IMR-90 (cell line): ENCODE results near the gene SPEF2. TPM values are rescaled to one million over a fixed set of nuclear protein-coding genes. Genes with fewer than 3 reads are reported as not detected.
A peak's percentile ranks its signal among the peaks of the same experiment; 100 is the strongest.

ENCODE experiments used
- ATAC-seq: fragments of 200-7000 bp; cut with Tn5 transposase; 2 replicates; pipeline ENCODE4 v1.9.1; 2020; ENCODE audit warnings: low read depth, mild to moderate bottlenecking, moderate library complexity
- BruUV-seq: library from RNA; stranded (reverse); fragments of 400-500 nt; replicated peaks from 2 replicates; lab custom pipeline; 2021; lab: Mats Ljungman, UMichigan
- CTCF ChIA-PET: fragments of 300-600 bp; formaldehyde crosslinking; extraction: SDS; loops from one replicate; lab custom pipeline; 2021; ENCODE audit warnings: antibody characterized with exemption; lab: Yijun Ruan, JAX
- POLR2A ChIA-PET: fragments of 300-600 bp; sonication (Branson Sonifier 250); formaldehyde crosslinking; loops from one replicate; lab custom pipeline; 2022; ENCODE audit warnings: antibody characterized with exemption; ENCODE audit not compliant: unreplicated experiment; lab: Charles Lee
- DNase-seq: peaks from one replicate; pipeline ENCODE4 v3.0.0; 2013
- H2AFZ ChIP-seq: replicated peaks from 2 replicates; pipeline ENCODE3; 2013; ENCODE audit warnings: low read length, mild to moderate bottlenecking; ENCODE audit not compliant: poor library complexity
- H2AK5ac ChIP-seq: 2 replicates; pipeline ENCODE4 v1.6.1; 2013; ENCODE audit warnings: low read depth, low read length, inconsistent platforms
- H2AK9ac ChIP-seq: replicated peaks from 2 replicates; pipeline ENCODE3; 2013; ENCODE audit warnings: mild to moderate bottlenecking, low read depth, low read length, moderate library complexity; ENCODE audit not compliant: poor library complexity
- H2BK120ac ChIP-seq: 2 replicates; pipeline ENCODE4 v1.6.1; 2013; ENCODE audit warnings: low read depth, low read length, inconsistent platforms
- H2BK15ac ChIP-seq: 3 replicates; pipeline ENCODE4 v1.6.1; 2013; ENCODE audit warnings: low read depth, low read length, inconsistent platforms
- H2BK20ac ChIP-seq: 2 replicates; pipeline ENCODE4 v1.6.1; 2013; ENCODE audit warnings: low read depth, mild to moderate bottlenecking, inconsistent platforms, low read length, moderate library complexity
- H2BK5ac ChIP-seq: 2 replicates; pipeline ENCODE4 v1.6.1; 2013; ENCODE audit warnings: mild to moderate bottlenecking, low read depth, low read length, inconsistent platforms; ENCODE audit not compliant: poor library complexity, severe bottlenecking
- H3K14ac ChIP-seq: replicated peaks from 2 replicates; pipeline ENCODE4 v1.6.1; 2013; ENCODE audit warnings: low read depth, low read length, inconsistent platforms
- H3K18ac ChIP-seq: 2 replicates; pipeline ENCODE4 v1.6.1; 2013; ENCODE audit warnings: low read depth, low read length, control low read depth
- H3K23ac ChIP-seq: 2 replicates; pipeline ENCODE4 v1.6.1; 2013; ENCODE audit warnings: low read depth, low read length, inconsistent platforms
- H3K27ac ChIP-seq: 2 replicates; pipeline ENCODE4 v1.5.1; 2013; ENCODE audit warnings: mild to moderate bottlenecking, control low read depth, low read length; ENCODE audit not compliant: insufficient read depth
- H3K27me3 ChIP-seq: 2 replicates; pipeline ENCODE4 v1.6.1; 2013; ENCODE audit warnings: low read length; ENCODE audit not compliant: control insufficient read depth, insufficient read depth
- H3K36me3 ChIP-seq: 2 replicates; pipeline ENCODE4 v1.6.1; 2013; ENCODE audit warnings: low read length, mixed read lengths; ENCODE audit not compliant: control insufficient read depth, insufficient read depth
- H3K4ac ChIP-seq: 2 replicates; pipeline ENCODE4 v1.6.1; 2013; ENCODE audit warnings: low read depth, low read length, inconsistent platforms
- H3K4me1 ChIP-seq: 2 replicates; pipeline ENCODE4 v1.6.1; 2013; ENCODE audit warnings: low read length, mixed read lengths; ENCODE audit not compliant: control insufficient read depth, insufficient read depth
- H3K4me2 ChIP-seq: 2 replicates; pipeline ENCODE4 v1.6.1; 2013; ENCODE audit warnings: low read depth, mild to moderate bottlenecking, control low read depth, low read length, moderate library complexity
- H3K4me3 ChIP-seq: 2 replicates; pipeline ENCODE4 v1.5.1; 2013; ENCODE audit warnings: low read depth, mild to moderate bottlenecking, control low read depth, low read length, moderate library complexity; ENCODE audit not compliant: insufficient read depth
- H3K56ac ChIP-seq: 2 replicates; pipeline ENCODE4 v1.6.1; 2013; ENCODE audit warnings: low read length, inconsistent platforms; ENCODE audit not compliant: insufficient read depth; ENCODE audit errors: extremely low read depth
- H3K79me1 ChIP-seq, 2 experiments: 2 replicates each; pipeline ENCODE4 v1.6.1; 2013; ENCODE audit warnings: low read length in 2 of 2, inconsistent platforms in 1 of 2, low read depth in 1 of 2
- H3K9ac ChIP-seq: 2 replicates; pipeline ENCODE4 v1.6.1; 2013; ENCODE audit warnings: low read depth, low read length, control low read depth
- H3K9me1 ChIP-seq: 2 replicates; pipeline ENCODE4 v1.6.1; 2013; ENCODE audit warnings: low read length, inconsistent platforms; ENCODE audit not compliant: insufficient read depth
- H3K9me3 ChIP-seq: 2 replicates; pipeline ENCODE4 v1.6.1; 2013; ENCODE audit warnings: low read length; ENCODE audit not compliant: control insufficient read depth, insufficient read depth
- H4K20me1 ChIP-seq: 2 replicates; pipeline ENCODE4 v1.6.1; 2013; ENCODE audit warnings: low read length, inconsistent platforms; ENCODE audit not compliant: insufficient read depth
- H4K5ac ChIP-seq: 2 replicates; pipeline ENCODE4 v1.6.1; 2013; ENCODE audit warnings: mild to moderate bottlenecking, low read depth, low read length, control low read depth
- H4K8ac ChIP-seq, 2 experiments: 2 replicates each; pipeline ENCODE4 v1.6.1; 2013; ENCODE audit warnings: low read depth in 2 of 2, low read length in 2 of 2, control low read depth in 1 of 2, inconsistent platforms in 1 of 2
- H4K91ac ChIP-seq: 2 replicates; pipeline ENCODE4 v1.6.1; 2013; ENCODE audit warnings: low read depth, low read length, inconsistent platforms; ENCODE audit not compliant: insufficient read depth
- CHD1 ChIP-seq: IDR thresholded peaks from 2 replicates; pipeline ENCODE4 v1.6.1; 2012; ENCODE audit warnings: low read depth, low read length, improper control_type of control experiment
- ELK1 ChIP-seq: fragments of 150-350 bp; IDR thresholded peaks from 2 replicates; pipeline ENCODE4 v1.6.1; 2016; ENCODE audit warnings: low read depth, mild to moderate bottlenecking, low read length, moderate library complexity, borderline replicate concordance
- FOS ChIP-seq: fragments of 150-350 bp; IDR thresholded peaks from 2 replicates; pipeline ENCODE4 v1.6.1; 2016; ENCODE audit warnings: low read depth, low read length
- MAZ ChIP-seq: IDR thresholded peaks from 2 replicates; pipeline ENCODE4 v1.6.1; 2012; ENCODE audit warnings: low read depth, mild to moderate bottlenecking, low read length, improper control_type of control experiment, moderate library complexity, borderline replicate concordance
- MXI1 ChIP-seq: IDR thresholded peaks from 2 replicates; pipeline ENCODE4 v1.6.1; 2012; ENCODE audit warnings: low read depth, mild to moderate bottlenecking, low read length, moderate library complexity, borderline replicate concordance
- RAD21 ChIP-seq: IDR thresholded peaks from 2 replicates; pipeline ENCODE4 v1.6.1; 2012; ENCODE audit warnings: low read length, improper control_type of control experiment
- RCOR1 ChIP-seq: IDR thresholded peaks from 2 replicates; pipeline ENCODE4 v1.6.1; 2012; ENCODE audit warnings: mild to moderate bottlenecking, low read length, improper control_type of control experiment; ENCODE audit not compliant: insufficient replicate concordance
- RFX5 ChIP-seq: IDR thresholded peaks from 2 replicates; pipeline ENCODE4 v1.8.0; 2012; ENCODE audit warnings: low read depth, mild to moderate bottlenecking, low read length, moderate library complexity
- SMC3 ChIP-seq: fragments of 150-350 bp; IDR thresholded peaks from 2 replicates; pipeline ENCODE4 v1.6.1; 2016; ENCODE audit warnings: low read depth, mild to moderate bottlenecking, antibody characterized with exemption, low read length, moderate library complexity
- USF2 ChIP-seq: fragments of 150-350 bp; IDR thresholded peaks from 2 replicates; pipeline ENCODE4 v1.6.1; 2017; ENCODE audit warnings: mild to moderate bottlenecking, antibody characterized with exemption, low read length, low read depth
- WGBS, 2 experiments: methylation state at CpG; one replicate each; pipeline versions ENCODE4 v1.1.5 to v1.1.7; 2013; ENCODE audit warnings: missing lambda C conversion rate in 2 of 2; ENCODE audit not compliant: insufficient read length in 1 of 2; ENCODE audit errors: extremely low coverage in 2 of 2; 5-methylcytosine and 5-hydroxymethylcytosine counted together
- dilution Hi-C: fragments of 300-500 bp; cut with HindIII; formaldehyde crosslinking; loops from one replicate; pipeline ENCODE4 v1.14.3; 2018; ENCODE audit warnings: low sequenced_read_pairs; ENCODE audit not compliant: unreplicated experiment
- in situ Hi-C: fragments of 300-500 bp; cut with MboI; formaldehyde crosslinking; loops from 3 replicates; pipeline ENCODE4 v1.14.3; 2019; ENCODE audit warnings: low sequenced_read_pairs, inconsistent platforms, mixed read lengths
- intact Hi-C: fragments of 100-400 bp; cut with micrococcal nuclease; formaldehyde crosslinking; loops from 2 replicates; pipeline ENCODE4 v1.10.0; 2022
- polyA plus RNA-seq, 3 experiments: library from polyadenylated mRNA; depleted of rRNA; stranded (reverse); fragments of >200 nt; gene quantifications; 2 replicates each; pipeline ENCODE4 v1.2.3, GENCODE V29; 2012; ENCODE audit warnings: low replicate concordance in 1 of 3
- total RNA-seq: library from RNA; depleted of rRNA; stranded (reverse); fragments of >200 nt; gene quantifications from 2 replicates; pipeline ENCODE4 v1.2.3, GENCODE V29; 2012

The SPEF2 gene
- total and polyA plus RNA-seq, 2 of the 4 experiments (the other 2 are of a cell fraction) = 1.7 to 2.3 TPM

GRCh38 chr5:35778259-35778769 lies 160.7 kb downstream of the SPEF2 start:
- H2BK120ac ChIP-seq = 0 out of 2 replicates have a peak overlapping the region, but pooled peaks have one; percentile 16
- no peak overlapping the region for H3K14ac ChIP-seq
- in situ Hi-C loops = loop anchor here (5.0 kb wide), 1 partner anchor 144 kb away; no protein-coding TSS in a partner anchor
- no peak overlapping the region for H2AK9ac ChIP-seq
- TF ChIP-seq FOS (no peak), USF2 (no peak), RFX5 (no peak), RAD21 (no peak), ELK1 (no peak), CHD1 (no peak), MAZ (no peak), RCOR1 (no peak), SMC3 (no peak), MXI1 (no peak)
- H4K20me1 ChIP-seq = no peaks in the 10 kb centered on the region
- intact Hi-C loops = no loop called here
- H3K23ac ChIP-seq = no peak overlapping the region
- H3K18ac ChIP-seq = peak overlapping the region; percentile 69; the same call in 1 of the 2 replicates
- H4K91ac ChIP-seq = no peak overlapping the region
- 0 out of 2 replicates have a peak overlapping the region, but pooled peaks have one; percentile 33 for H2BK20ac ChIP-seq
- H2BK15ac ChIP-seq = no peak overlapping the region
- no peak overlapping the region for H3K9ac ChIP-seq
- no peak overlapping the region for H3K4me3 ChIP-seq
- no peak overlapping the region for H4K5ac ChIP-seq
- ATAC-seq (no peak), DNase-seq (no peak)
- H2BK5ac ChIP-seq = peak overlapping the region; percentile 10
- ChIA-PET POLR2A (no interaction called here), CTCF (interaction anchor here (1.1 to 3.1 kb wide), 3 partner anchors 12 to 147 kb away, joined by 3 to 8 read pairs (median 5); no protein-coding TSS in a partner anchor)
- no peak overlapping the region for H3K4ac ChIP-seq
- BruUV-seq = no TSS peak
- no CpG with 5 or more reads among the region's 3 CpGs for WGBS, 2 experiments
- H3K79me1 ChIP-seq = no peaks in the 10 kb centered on the region
- H3K9me3 ChIP-seq = no peaks in the 10 kb centered on the region
- no peak overlapping the region for H2AFZ ChIP-seq
- no peak overlapping the region for H2AK5ac ChIP-seq
- H3K4me1 ChIP-seq = peaks cover 14% of the 10 kb centered on the region
- H4K8ac ChIP-seq = no peak overlapping the region
- dilution Hi-C loops = no loop called here
- H3K27me3 ChIP-seq = no peaks in the 10 kb centered on the region
- no peaks in the 10 kb centered on the region for H3K36me3 ChIP-seq
- no peak overlapping the region for H3K4me2 ChIP-seq
- no peak overlapping the region for H3K27ac ChIP-seq
- H3K9me1 ChIP-seq = peaks cover 4% of the 10 kb centered on the region; the same call in 1 of the 2 replicates
- no peak overlapping the region for H3K56ac ChIP-seq
